B cell (primary cell): ENCODE measurements around the gene PCDH15.

ENCODE experiments used
- EZH2 ChIP-seq: IDR thresholded peaks from 2 replicates; pipeline ENCODE4 v1.6.1; 2012; ENCODE audit warnings: borderline replicate concordance, low read depth, mild to moderate bottlenecking, moderate library complexity, low read length; ENCODE audit not compliant: insufficient read depth, poor library complexity, severe bottlenecking
- TF ChIP-seq, protein P1 (sequence below): fragments of 200-600 bp; IDR thresholded peaks from one replicate; pipeline ENCODE4 v1.8.0; 2022; ENCODE audit warnings: antibody characterized with exemption, mild to moderate bottlenecking

DNA sequence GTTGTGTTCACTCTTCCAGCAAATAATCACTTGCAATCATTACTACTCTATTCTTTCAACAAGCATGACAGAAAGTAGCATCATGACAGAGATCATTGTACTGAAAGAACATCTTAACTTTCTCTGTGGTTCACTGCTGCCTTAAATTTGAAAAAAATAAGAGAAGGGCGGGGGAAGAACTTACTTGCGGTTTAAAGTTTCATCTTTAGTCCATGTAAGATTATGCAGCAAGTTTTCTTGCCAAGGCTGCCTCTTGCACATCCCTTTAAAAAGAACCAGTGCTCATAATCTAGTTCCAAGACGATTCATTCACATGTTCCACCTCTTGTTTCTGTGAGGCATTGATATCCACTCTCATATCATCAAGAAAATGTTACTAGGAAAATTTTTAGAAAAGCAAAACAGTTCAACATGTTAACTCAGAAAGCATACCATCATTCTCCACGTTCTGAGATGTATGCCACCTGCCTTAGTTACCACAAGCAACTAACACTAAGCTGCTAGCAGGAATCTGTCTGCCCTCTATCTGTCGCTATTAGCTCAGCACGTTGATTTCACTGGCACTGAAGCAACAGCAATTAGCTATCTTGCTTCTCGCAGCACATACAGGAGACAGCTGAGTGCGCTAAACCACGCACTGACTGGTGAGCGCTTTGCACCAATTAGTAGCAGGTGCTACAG lies at the start of gene PCDH15:
- TF ChIP-seq, protein P1, sequence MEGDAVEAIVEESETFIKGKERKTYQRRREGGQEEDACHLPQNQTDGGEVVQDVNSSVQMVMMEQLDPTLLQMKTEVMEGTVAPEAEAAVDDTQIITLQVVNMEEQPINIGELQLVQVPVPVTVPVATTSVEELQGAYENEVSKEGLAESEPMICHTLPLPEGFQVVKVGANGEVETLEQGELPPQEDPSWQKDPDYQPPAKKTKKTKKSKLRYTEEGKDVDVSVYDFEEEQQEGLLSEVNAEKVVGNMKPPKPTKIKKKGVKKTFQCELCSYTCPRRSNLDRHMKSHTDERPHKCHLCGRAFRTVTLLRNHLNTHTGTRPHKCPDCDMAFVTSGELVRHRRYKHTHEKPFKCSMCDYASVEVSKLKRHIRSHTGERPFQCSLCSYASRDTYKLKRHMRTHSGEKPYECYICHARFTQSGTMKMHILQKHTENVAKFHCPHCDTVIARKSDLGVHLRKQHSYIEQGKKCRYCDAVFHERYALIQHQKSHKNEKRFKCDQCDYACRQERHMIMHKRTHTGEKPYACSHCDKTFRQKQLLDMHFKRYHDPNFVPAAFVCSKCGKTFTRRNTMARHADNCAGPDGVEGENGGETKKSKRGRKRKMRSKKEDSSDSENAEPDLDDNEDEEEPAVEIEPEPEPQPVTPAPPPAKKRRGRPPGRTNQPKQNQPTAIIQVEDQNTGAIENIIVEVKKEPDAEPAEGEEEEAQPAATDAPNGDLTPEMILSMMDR: no peak
- no peak for TF ChIP-seq EZH2
